ENCODE data around the gene RAD51AP2. TPM values are rescaled to one million over a fixed set of nuclear protein-coding genes. Genes with fewer than 3 reads are reported as not detected.

Gene RAD51AP2
- total RNA-seq, 2 donors from 2014 or later = 4.2 TPM; not detected in 1

GRCh38 chr2:17538022-17538843 lies 20.0 kb upstream of the RAD51AP2 start:
- DNase-seq (ENCODE audit: low spot score) = no peak
- Histone ChIP-seq H3K4me3 (peak overlapping the region; percentile 20 to 29), H3K36me3 (no peaks in the 10 kb centered on the region), H3K9me3 (no peaks in the 10 kb centered on the region), H3K4me1 (replicated peaks) (peaks cover 3% of the 10 kb centered on the region), H3K27ac (peak overlapping the region; percentile 52 to 67), H3K27me3 (replicated peaks; ENCODE audit: insufficient read depth) (peaks cover 15% of the 10 kb centered on the region)
- 4% methylated on average over 30 of the region's 30 CpGs for WGBS
- intact Hi-C loops (cut with DNase I) = no loop called here
- no peak for TF ChIP-seq POLR2AphosphoS5 (IDR thresholded peaks at IDR 0.05)
- no peak for TF ChIP-seq CTCF (IDR thresholded peaks at IDR 0.05)
- no peak for TF ChIP-seq POLR2A (IDR thresholded peaks at IDR 0.05)

- Histone ChIP-seq H3K27ac (no peak overlapping the region), H3K4me3 (no peak overlapping the region), H3K9me3 (no peaks in the 10 kb centered on the region), H3K27me3 (replicated peaks; ENCODE audit: insufficient read depth) (peaks cover 5% of the 10 kb centered on the region), H3K36me3 (no peaks in the 10 kb centered on the region), H3K4me1 (replicated peaks) (peaks cover 3% of the 10 kb centered on the region)
- DNase-seq (ENCODE audit: low spot score) = no peak
- intact Hi-C loops (cut with DNase I) = no loop called here
- WGBS = 83% methylated on average over 2 of the region's 2 CpGs
- TF ChIP-seq POLR2A (IDR thresholded peaks at IDR 0.05) = no peak
- TF ChIP-seq POLR2AphosphoS5 (IDR thresholded peaks at IDR 0.05) = no peak
- no peak for TF ChIP-seq CTCF (IDR thresholded peaks at IDR 0.05)
These were observed 18.2 kb upstream of the RAD51AP2 start for GRCh38 chr2:17536416-17536815.

DNA sequence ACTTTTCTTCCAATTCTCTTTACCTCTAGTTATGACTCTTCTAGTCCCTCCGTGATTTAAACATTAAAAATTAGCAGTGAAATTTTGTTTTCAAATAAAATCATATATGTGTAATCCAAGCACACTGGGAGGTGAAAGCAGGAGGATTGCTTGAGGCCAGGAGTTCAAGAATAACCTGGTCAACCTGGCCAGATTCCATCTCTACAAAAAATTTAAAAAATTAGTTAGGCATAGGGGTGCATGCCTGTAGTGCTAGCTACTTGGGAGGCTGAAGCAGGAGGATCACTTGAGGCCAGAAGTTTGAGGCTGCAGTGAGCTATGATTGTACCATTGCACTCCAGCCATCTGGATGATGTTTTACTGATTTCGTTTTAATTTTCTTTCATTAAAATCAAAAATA lies 15.3 kb upstream of the RAD51AP2 start:
- H3K27me3 ChIP-seq (replicated peaks; ENCODE audit: insufficient read depth) = no peaks in the 10 kb centered on the region
- H3K4me3 ChIP-seq = no peak overlapping the region
- intact Hi-C loops (cut with DNase I) = no loop called here
- H3K27ac ChIP-seq = no peak overlapping the region
- 84% methylated on average over 2 of the region's 2 CpGs for WGBS
- H3K36me3 ChIP-seq = no peaks in the 10 kb centered on the region
- no peaks in the 10 kb centered on the region for H3K9me3 ChIP-seq
- no peak for DNase-seq (ENCODE audit: low spot score)
- no peaks in the 10 kb centered on the region for H3K4me1 ChIP-seq (replicated peaks)
- TF ChIP-seq POLR2A (IDR thresholded peaks at IDR 0.05) (no peak), CTCF (IDR thresholded peaks at IDR 0.05) (no peak), POLR2AphosphoS5 (IDR thresholded peaks at IDR 0.05) (no peak)

DNA sequence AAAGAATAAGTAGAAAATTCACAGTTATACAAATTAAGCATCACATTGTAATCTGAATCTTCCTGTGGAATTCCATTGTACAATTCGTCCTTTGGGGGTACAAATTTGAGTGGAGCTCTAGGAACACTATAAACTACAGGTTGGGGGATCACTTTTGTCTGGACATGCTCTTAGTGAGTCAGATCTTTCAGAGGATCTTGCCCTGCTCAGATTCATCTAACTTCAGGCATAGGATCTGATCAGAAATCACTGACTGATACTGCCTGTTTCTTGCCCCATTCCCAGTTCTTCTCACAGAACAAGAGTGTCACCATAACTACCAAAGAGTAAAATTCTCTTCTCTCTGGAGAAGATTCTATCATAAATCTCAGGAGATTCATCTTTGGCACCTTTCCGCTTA lies 11.5 kb upstream of the RAD51AP2 start:
- DNase-seq (ENCODE audit: low spot score) = no peak
- no peak overlapping the region for H3K4me3 ChIP-seq
- H3K27ac ChIP-seq = no peak overlapping the region
- WGBS = 74% methylated on average over 2 of the region's 2 CpGs
- H3K27me3 ChIP-seq (replicated peaks; ENCODE audit: insufficient read depth) = no peaks in the 10 kb centered on the region
- intact Hi-C loops (cut with DNase I) = no loop called here
- no peaks in the 10 kb centered on the region for H3K9me3 ChIP-seq
- no peaks in the 10 kb centered on the region for H3K4me1 ChIP-seq (replicated peaks)
- TF ChIP-seq POLR2AphosphoS5 (IDR thresholded peaks at IDR 0.05) = no peak
- no peak for TF ChIP-seq CTCF (IDR thresholded peaks at IDR 0.05)
- no peak for TF ChIP-seq POLR2A (IDR thresholded peaks at IDR 0.05)
- no peaks in the 10 kb centered on the region for H3K36me3 ChIP-seq

- TF ChIP-seq POLR2A (IDR thresholded peaks at IDR 0.05) (no peak), CTCF (IDR thresholded peaks at IDR 0.05) (no peak), POLR2AphosphoS5 (IDR thresholded peaks at IDR 0.05) (no peak)
- no peak for DNase-seq (ENCODE audit: low spot score)
- no peaks in the 10 kb centered on the region for H3K9me3 ChIP-seq
- intact Hi-C loops (cut with DNase I) = no loop called here
- H3K4me1 ChIP-seq (replicated peaks) = no peaks in the 10 kb centered on the region
- H3K4me3 ChIP-seq = no peak overlapping the region
- H3K36me3 ChIP-seq = no peaks in the 10 kb centered on the region
- no peaks in the 10 kb centered on the region for H3K27me3 ChIP-seq (replicated peaks; ENCODE audit: insufficient read depth)
- no peak overlapping the region for H3K27ac ChIP-seq
- 80% methylated on average over 6 of the region's 6 CpGs for WGBS
These were observed 4.1 kb upstream of the RAD51AP2 start for GRCh38 chr2:17522303-17522702.
